Gastrocnemius medialis (tissue), 4 donors: ENCODE data around the gene WDR37. TPM values are rescaled to one million over a fixed set of nuclear protein-coding genes. Genes with fewer than 3 reads are reported as not detected.
A peak's percentile ranks its signal among the peaks of the same experiment; 100 is the strongest.

Experiments used
- ATAC-seq, 2 donors: fragments of 150-250 bp; one replicate each; pipeline ENCODE4 v1.9.1; 2016
- DNase-seq, 2 donors: peaks; one replicate each; pipeline ENCODE4 v3.0.0-alpha.2; 2019
- H3K27ac ChIP-seq, 4 donors: fragments of 200-600 bp; sonication (generic); 1 replicate in 1 of 4; 2 replicates in 3 of 4; pipeline ENCODE4 v1.5.1; 2016 to 2018; ENCODE audit warnings: mild to moderate bottlenecking in 2 of 4, moderate library complexity in 1 of 4
- H3K27me3 ChIP-seq, 3 donors: fragments of 200-600 bp; sonication (generic) in 2 of 3; 1 replicate in 1 of 3; 2 replicates in 2 of 3; pipeline versions ENCODE4 v1.5.1 to v1.6.0; 2016 to 2019; ENCODE audit warnings: mild to moderate bottlenecking in 1 of 3, moderate library complexity in 1 of 3
- H3K36me3 ChIP-seq, 2 donors: fragments of 200-600 bp; sonication (generic) in 1 of 2; one replicate each; pipeline ENCODE4 v1.5.1; 2017 to 2018
- H3K4me1 ChIP-seq, 2 donors: fragments of 200-600 bp; sonication (generic) in 1 of 2; one replicate each; pipeline ENCODE4 v1.5.1; 2016 to 2017; ENCODE audit warnings: mild to moderate bottlenecking in 2 of 2
- H3K4me3 ChIP-seq, 4 donors: fragments of 200-600 bp; sonication (generic) in 3 of 4; 1 replicate in 1 of 4; 2 replicates in 3 of 4; pipeline ENCODE4 v1.5.1; 2016 to 2019; ENCODE audit warnings: mild to moderate bottlenecking in 2 of 4
- H3K9me3 ChIP-seq, 3 donors: fragments of 200-600 bp; sonication (generic) in 2 of 3; 1 replicate in 1 of 3; 2 replicates in 2 of 3; pipeline ENCODE4 v1.5.1; 2016 to 2019
- CTCF ChIP-seq, 5 experiments: fragments of 450-650 bp in 3 of 5; fragments of 200-600 bp in 2 of 5; sonication (generic) in 2 of 5; IDR thresholded peaks in 4 of 5; conservative IDR thresholded peaks in 1 of 5; 1 replicate in 4 of 5; 2 replicates in 1 of 5; pipeline ENCODE4 v1.5.1; 2016 to 2019; ENCODE audit warnings: antibody characterized with exemption in 5 of 5, mild to moderate bottlenecking in 3 of 5, moderate library complexity in 3 of 5
- POLR2A ChIP-seq, 2 donors: fragments of 450-650 bp; IDR thresholded peaks; one replicate each; pipeline ENCODE4 v1.6.1; 2017; ENCODE audit warnings: antibody characterized with exemption in 2 of 2, mild to moderate bottlenecking in 2 of 2, moderate library complexity in 2 of 2
- in situ Hi-C, 4 donors: fragments of 200-750 bp; cut with MboI; loops; one replicate each; pipeline versions ENCODE4 v1.15.0 to v1.8.0; 2017; ENCODE audit warnings: low sequenced_read_pairs in 4 of 4
- intact Hi-C: fragments of 100-400 bp; cut with DNase I; formaldehyde crosslinking; loops from one replicate; pipeline ENCODE4 v1.15.1; 2023; ENCODE audit warnings: low total_unique reads
- total RNA-seq, 4 donors: library from RNA; depleted of rRNA; stranded (reverse); fragments of >200 nt; gene quantifications; one replicate each; pipeline versions ENCODE4 v1.1.0 to v1.2.3, GENCODE V29; 2016

Gene WDR37
- total RNA-seq, 4 donors from 2014 or later = 18.4 to 26.2 (median 23.2) TPM

DNA sequence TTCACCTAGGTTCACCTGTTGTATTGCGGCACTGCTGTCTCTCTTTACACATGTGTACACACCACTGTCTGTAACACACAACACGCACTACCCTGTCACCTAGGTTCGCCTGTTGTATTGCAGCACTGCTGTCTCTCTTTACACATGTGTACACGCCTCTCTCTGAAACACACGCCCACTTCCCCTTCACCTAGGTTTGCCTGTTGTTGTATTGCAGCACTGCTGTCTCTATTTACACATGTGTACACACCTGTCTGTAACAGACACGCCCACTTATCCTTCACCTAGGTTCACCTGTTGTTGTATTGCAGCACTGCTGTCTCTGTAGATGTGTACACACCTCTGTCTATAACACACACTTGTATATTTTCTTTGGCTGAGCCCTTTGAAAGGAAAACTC is 51.5 kb downstream of the WDR37 start:
- H3K9me3 ChIP-seq = no peaks in the 10 kb centered on the region
- no peak overlapping the region for H3K27ac ChIP-seq
- intact Hi-C loops (no loop called here), in situ Hi-C loops (no loop called here)
- no peaks in the 10 kb centered on the region for H3K27me3 ChIP-seq
- no peak overlapping the region for H3K4me3 ChIP-seq
- DNase-seq (no peak), ATAC-seq (no peak)
- peaks cover 0 to 70% of the 10 kb centered on the region in 2 donors for H3K36me3 ChIP-seq
- no peaks in the 10 kb centered on the region for H3K4me1 ChIP-seq
- TF ChIP-seq CTCF (IDR thresholded peaks at IDR 0.05 in 4 of 5, conservative IDR thresholded peaks at IDR 0.05 in 1 of 5) (no peak), POLR2A (IDR thresholded peaks at IDR 0.05) (no peak)

- Histone ChIP-seq H3K4me1 (peaks cover 5% of the 10 kb centered on the region in 2 donors), H3K9me3 (no peaks in the 10 kb centered on the region), H3K27ac (no peak overlapping the region), H3K36me3 (peaks cover 0 to 46% of the 10 kb centered on the region in 2 donors), H3K4me3 (no peak overlapping the region), H3K27me3 (no peaks in the 10 kb centered on the region)
- TF ChIP-seq POLR2A (IDR thresholded peaks at IDR 0.05) (no peak), CTCF (IDR thresholded peaks at IDR 0.05 in 4 of 5, conservative IDR thresholded peaks at IDR 0.05 in 1 of 5) (peak in 2 of 5 experiments; percentile 31 to 33)
- ATAC-seq (no peak), DNase-seq (no peak)
- intact Hi-C loops (no loop called here), in situ Hi-C loops (no loop called here)
Observed at GRCh38 chr10:1109795-1110673, 53.8 kb downstream of the WDR37 start.

- no peaks in the 10 kb centered on the region for H3K9me3 ChIP-seq
- intact Hi-C loops = no loop called here
- in situ Hi-C loops = no loop called here
Observed at GRCh38 chr10:1110674-1111119, 54.5 kb downstream of the WDR37 start.

DNA sequence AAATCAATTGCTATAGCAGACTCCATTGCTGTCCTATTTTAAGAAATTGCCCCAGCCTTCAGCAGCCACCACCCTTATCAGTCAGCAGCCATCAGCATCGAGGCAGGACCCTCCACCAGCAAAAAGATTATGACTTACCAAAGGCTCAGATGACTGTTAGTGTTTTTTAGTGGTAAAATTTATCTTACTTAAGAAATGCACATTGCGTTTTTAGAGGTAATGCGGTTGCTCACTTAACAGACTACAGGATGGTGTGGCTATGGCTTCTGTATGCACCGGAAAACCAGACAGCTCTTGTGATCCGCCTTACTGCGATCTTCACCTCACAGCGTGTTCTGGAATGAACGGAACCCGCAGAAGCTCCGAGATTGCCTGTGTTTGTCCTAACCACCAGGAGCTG is 58.1 kb downstream of the WDR37 start:
- Histone ChIP-seq H3K4me3 (no peak overlapping the region), H3K27me3 (no peaks in the 10 kb centered on the region), H3K27ac (peak overlapping the region in 2 of 4 donors; percentile 38 to 54), H3K36me3 (peaks cover 0 to 39% of the 10 kb centered on the region in 2 donors), H3K9me3 (no peaks in the 10 kb centered on the region), H3K4me1 (peaks cover 10 to 11% of the 10 kb centered on the region in 2 donors)
- in situ Hi-C loops = no loop called here
- DNase-seq (no peak), ATAC-seq (no peak)
- intact Hi-C loops = no loop called here
- no peak for TF ChIP-seq POLR2A (IDR thresholded peaks at IDR 0.05)
- TF ChIP-seq CTCF (IDR thresholded peaks at IDR 0.05 in 4 of 5, conservative IDR thresholded peaks at IDR 0.05 in 1 of 5) = no peak

More at GRCh38 chr10:1110674-1111119, 54.5 kb downstream of the WDR37 start:
- no peak overlapping the region for H3K27ac ChIP-seq
- DNase-seq (no peak), ATAC-seq (no peak)
- no peaks in the 10 kb centered on the region for H3K27me3 ChIP-seq
- peaks cover 10 to 11% of the 10 kb centered on the region in 2 donors for H3K4me1 ChIP-seq
- H3K36me3 ChIP-seq = peaks cover 0 to 44% of the 10 kb centered on the region in 2 donors
- TF ChIP-seq POLR2A (IDR thresholded peaks at IDR 0.05) (no peak), CTCF (IDR thresholded peaks at IDR 0.05 in 4 of 5, conservative IDR thresholded peaks at IDR 0.05 in 1 of 5) (no peak)
- H3K4me3 ChIP-seq = no peak overlapping the region
